GM12878 (cell line): ENCODE results near the gene SRCAP. TPM values are rescaled to one million over a fixed set of nuclear protein-coding genes. Genes with fewer than 3 reads are reported as not detected.

Source experiments
- ATAC-seq: fragments of 200-7000 bp; cut with Tn5 transposase; 3 replicates; pipeline ENCODE4 v1.9.1; 2020; ENCODE audit warnings: mild to moderate bottlenecking, moderate library complexity
- BruUV-seq: library from RNA; stranded (reverse); fragments of 400-500 nt; replicated peaks from 2 replicates; lab custom pipeline; 2021; lab: Mats Ljungman, UMichigan
- CTCF ChIA-PET: fragments of 300-600 bp; sonication (Branson Sonifier 250); formaldehyde crosslinking; extraction: SDS; loops from one replicate; lab custom pipeline; 2021; ENCODE audit warnings: inconsistent platforms; lab: Yijun Ruan, JAX
- POLR2A ChIA-PET: fragments of 350-600 bp; formaldehyde crosslinking; extraction: SDS; loops from one replicate; lab custom pipeline; 2021; ENCODE audit warnings: inconsistent platforms; lab: Charles Lee
- RAD21 ChIA-PET: fragments of 300-600 bp; sonication (Branson Sonifier 250); formaldehyde crosslinking; loops from one replicate; lab custom pipeline; 2023; ENCODE audit warnings: antibody characterized with exemption; ENCODE audit not compliant: unreplicated experiment; lab: Charles Lee
- SMC1A ChIA-PET: fragments of 300-600 bp; sonication (Branson Sonifier 250); formaldehyde crosslinking; loops from one replicate; lab custom pipeline; 2023; ENCODE audit not compliant: unreplicated experiment, uncharacterized antibody; lab: Charles Lee
- DNase-seq: peaks from one replicate; pipeline ENCODE4 v3.0.0-alpha.2; 2011; ENCODE audit warnings: low read depth, low spot score
- FAIRE-seq: peaks from 3 replicates; lab custom pipeline; 2011; peaks lifted over from hg19 to GRCh38; lab: Jason Lieb, UNC
- H2AFZ ChIP-seq: 2 replicates; pipeline ENCODE4 v1.6.0; 2011; ENCODE audit warnings: low read depth, low read length, control low read depth; ENCODE audit not compliant: control insufficient read depth
- H3K27ac ChIP-seq: 2 replicates; pipeline ENCODE4 v1.5.1; 2011; ENCODE audit warnings: control low read depth; ENCODE audit not compliant: control insufficient read depth, insufficient read depth
- H3K27me3 ChIP-seq, 2 experiments: replicated peaks in 1 of 2; 2 replicates each; pipeline versions ENCODE4 v1.6.0 to v1.6.1; 2011; ENCODE audit warnings: low read length in 1 of 2; ENCODE audit not compliant: control insufficient read depth in 2 of 2, insufficient read depth in 2 of 2
- H3K36me3 ChIP-seq, 2 experiments: 2 replicates each; pipeline ENCODE4 v1.5.1; 2011; ENCODE audit warnings: low read length in 1 of 2; ENCODE audit not compliant: control insufficient read depth in 2 of 2, insufficient read depth in 2 of 2
- H3K4me1 ChIP-seq: 2 replicates; pipeline ENCODE4 v1.6.1; 2011; ENCODE audit warnings: mild to moderate bottlenecking, low read length, moderate library complexity, mixed read lengths; ENCODE audit not compliant: control insufficient read depth, insufficient read depth
- H3K4me2 ChIP-seq: 2 replicates; pipeline ENCODE4 v1.6.0; 2011; ENCODE audit warnings: control low read depth; ENCODE audit not compliant: control insufficient read depth, insufficient read depth
- H3K4me3 ChIP-seq: fragments of 200-600 bp; sonication (generic); 2 replicates; pipeline ENCODE4 v1.5.1; 2016
- H3K79me2 ChIP-seq: 2 replicates; pipeline ENCODE4 v1.6.0; 2011; ENCODE audit warnings: low read length; ENCODE audit not compliant: control insufficient read depth, insufficient read depth
- H3K9ac ChIP-seq: 2 replicates; pipeline ENCODE4 v1.8.0; 2011; ENCODE audit warnings: low read length, control low read depth, mixed read lengths; ENCODE audit not compliant: control insufficient read depth, insufficient read depth
- H3K9me3 ChIP-seq: replicated peaks from 3 replicates; pipeline ENCODE4 v1.5.1; 2011; ENCODE audit warnings: mild to moderate bottlenecking, low read length; ENCODE audit not compliant: control insufficient read depth, insufficient read depth
- H4K20me1 ChIP-seq: 2 replicates; pipeline ENCODE4 v1.6.0; 2011; ENCODE audit not compliant: control insufficient read depth, insufficient read depth
- BACH1 ChIP-seq: fragments of 450-650 bp; IDR thresholded peaks from 2 replicates; pipeline ENCODE4 v1.6.1; 2017; ENCODE audit warnings: mild to moderate bottlenecking, borderline replicate concordance
- BMI1 ChIP-seq: fragments of 450-650 bp; IDR thresholded peaks from 2 replicates; pipeline ENCODE4 v1.6.1; 2016; ENCODE audit warnings: mild to moderate bottlenecking, moderate library complexity, borderline replicate concordance
- CHD1 ChIP-seq: IDR thresholded peaks from 2 replicates; pipeline ENCODE4 v1.6.1; 2012; ENCODE audit warnings: low read depth, low read length, improper control_type of control experiment
- GATAD2B ChIP-seq: fragments of 450-650 bp; conservative IDR thresholded peaks from 2 replicates; pipeline ENCODE4 v1.6.1; 2017; ENCODE audit warnings: low read depth, mild to moderate bottlenecking, moderate library complexity
- IKZF1 ChIP-seq: fragments of 450-650 bp; conservative IDR thresholded peaks from 2 replicates; pipeline ENCODE4 v1.6.1; 2017; ENCODE audit warnings: antibody characterized with exemption, mild to moderate bottlenecking
- IKZF2 ChIP-seq, 2 experiments: fragments of 450-650 bp; IDR thresholded peaks; 2 replicates each; pipeline ENCODE4 v1.6.1; 2017; ENCODE audit warnings: mild to moderate bottlenecking in 2 of 2, moderate library complexity in 2 of 2
- MEF2A ChIP-seq: IDR thresholded peaks from 2 replicates; pipeline ENCODE4 v1.6.1; 2011; ENCODE audit warnings: low read depth, mild to moderate bottlenecking, low read length, moderate library complexity; ENCODE audit not compliant: insufficient read depth
- NFYB ChIP-seq: IDR thresholded peaks from 2 replicates; pipeline ENCODE4 v1.6.1; 2011; ENCODE audit warnings: low read depth, mild to moderate bottlenecking, low read length, improper control_type of control experiment, moderate library complexity; ENCODE audit not compliant: insufficient read depth
- POLR2A ChIP-seq: IDR thresholded peaks from 2 replicates; pipeline ENCODE4 v1.6.1; 2011; ENCODE audit warnings: low read depth, mild to moderate bottlenecking, low read length
- RBBP5 ChIP-seq: fragments of 200-600 bp; sonication (generic); conservative IDR thresholded peaks from 2 replicates; pipeline ENCODE4 v1.6.1; 2016
- SMAD1 ChIP-seq: fragments of 450-650 bp; IDR thresholded peaks from 2 replicates; pipeline ENCODE4 v1.6.1; 2018; ENCODE audit warnings: mild to moderate bottlenecking, low read depth; ENCODE audit not compliant: partially characterized antibody
- SP1 ChIP-seq: IDR thresholded peaks from one replicate; pipeline ENCODE4 v1.6.1; 2011; ENCODE audit warnings: low read depth, low read length
- ZZZ3 ChIP-seq: IDR thresholded peaks from 2 replicates; pipeline ENCODE4 v1.6.1; 2011; ENCODE audit warnings: low read depth; ENCODE audit not compliant: control insufficient read depth, insufficient read length
- WGBS: methylation state at CpG from one replicate; pipeline ENCODE4 v1.1.6; 2016; ENCODE audit warnings: low lambda C conversion rate; ENCODE audit not compliant: insufficient replicate concordance, insufficient coverage; ENCODE audit errors: missing lambda C conversion rate; 5-methylcytosine and 5-hydroxymethylcytosine counted together
- in situ Hi-C: fragments of 300-500 bp; cut with MboI; formaldehyde crosslinking; loops from 9 replicates; pipeline ENCODE4 v1.14.3; 2018; ENCODE audit warnings: mixed read lengths
- intact Hi-C: fragments of 100-400 bp; cut with micrococcal nuclease; formaldehyde crosslinking; loops from one replicate; pipeline ENCODE4 v1.14.2; 2022; ENCODE audit not compliant: unreplicated experiment
- polyA plus RNA-seq, 11 experiments: library from polyadenylated mRNA; depleted of rRNA in 4 of 11; unstranded in 6 of 11; stranded (reverse) in 5 of 11; fragments of >200 nt; fragmentation: Nextera tagmentation in 4 of 11; fragmentation: Illumina TruSeq in 1 of 11; extraction: Ambion mirVana in 4 of 11; extraction: Trizol in 1 of 11; gene quantifications; 1 replicate in 1 of 11; 2 replicates in 10 of 11; pipeline versions ENCODE4 v1.2.1 to v1.2.3, GENCODE V29; 2011 to 2016; ENCODE audit warnings: inconsistent platforms in 2 of 11, missing spikeins in 2 of 11, low read depth in 1 of 11
- total RNA-seq, 4 experiments: library from RNA; depleted of rRNA in 3 of 4; stranded (reverse); fragments of >200 nt in 3 of 4; fragmentation: Illumina TruSeq in 1 of 4; extraction: Trizol in 1 of 4; gene quantifications; 2 replicates each; pipeline versions ENCODE4 v1.2.1 to v1.2.3, GENCODE V29; 2013 to 2021
- TF ChIP-seq, protein P1 (sequence below): fragments of 450-650 bp; IDR thresholded peaks from 2 replicates; pipeline ENCODE4 v1.6.1; 2014; ENCODE audit warnings: mild to moderate bottlenecking
- TF ChIP-seq, protein P2 (sequence below): fragments of 450-650 bp; IDR thresholded peaks from 2 replicates; pipeline ENCODE4 v1.6.1; 2017; ENCODE audit warnings: low read depth, mild to moderate bottlenecking, moderate library complexity
- TF ChIP-seq, protein P3 (sequence below): IDR thresholded peaks from 2 replicates; pipeline ENCODE4 v1.6.1; 2012; ENCODE audit warnings: low read depth, low read length, improper control_type of control experiment
- TF ChIP-seq, protein P4 (sequence below): fragments of 450-650 bp; IDR thresholded peaks from 2 replicates; pipeline ENCODE4 v1.6.1; 2017; ENCODE audit warnings: mild to moderate bottlenecking, moderate library complexity

SRCAP gene
- total and polyA plus RNA-seq, 10 of the 15 experiments (the other 5 are each of a cell fraction or from before 2014, with no cell fraction given), result 0.24 to 58.4 (median 11.6) TPM

DNA sequence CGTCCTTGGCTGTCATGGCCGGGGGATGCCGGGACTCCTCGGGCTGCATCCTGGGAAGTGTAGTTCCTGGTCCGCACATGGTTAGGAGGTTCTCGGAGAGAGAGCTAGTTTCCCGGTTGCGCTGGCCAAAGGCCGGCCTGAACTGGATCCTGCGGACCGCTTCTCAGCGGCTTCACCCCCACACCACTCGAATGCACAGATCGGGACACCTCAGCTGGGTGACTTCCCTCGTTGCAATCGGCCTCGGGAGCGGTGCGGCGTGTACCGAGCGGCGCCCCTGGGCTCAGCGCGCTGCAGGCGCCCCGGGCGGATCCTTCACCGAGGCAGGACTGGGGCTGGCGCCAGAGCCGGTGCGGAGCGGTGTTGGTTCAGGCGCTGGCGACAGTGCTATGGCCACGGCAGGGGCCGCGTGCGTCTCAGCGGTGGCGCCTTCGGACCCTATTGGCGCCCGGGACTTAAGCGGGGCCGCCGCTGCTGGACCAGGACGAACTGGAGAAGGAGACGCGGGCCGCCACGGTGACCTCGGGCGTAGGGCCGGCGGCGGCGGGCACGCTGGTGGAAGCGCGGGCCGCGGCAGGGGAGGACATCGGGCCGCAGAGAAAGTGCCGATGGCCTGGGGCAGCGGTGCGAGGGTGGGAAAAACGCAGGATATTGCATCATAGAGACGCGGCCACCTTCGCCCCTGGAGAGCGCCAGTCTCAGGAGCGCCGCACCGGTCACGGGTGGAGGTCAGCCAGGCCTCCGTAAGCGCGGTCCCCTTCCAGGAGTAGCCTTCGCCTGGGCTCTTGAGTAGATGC is 76.6 kb downstream of the SRCAP start:
- ChIA-PET RAD21 (interaction anchor here (1.3 kb wide), 1 partner anchor 69 kb away, joined by 3 read pairs; no protein-coding TSS in a partner anchor), POLR2A (interaction anchor here (0.6 to 1.9 kb wide), 4 partner anchors 13 to 70 kb away, joined by 3 to 7 read pairs (median 3); partner anchors contain the start of gene PHKG2), CTCF (interaction anchor here (1.1 kb wide), 1 partner anchor 39 kb away, joined by 3 read pairs; no protein-coding TSS in a partner anchor), SMC1A (no interaction called here)
- Histone ChIP-seq H3K27ac (peak overlapping the region; percentile 69), H3K36me3 (peaks cover under 1 to 13% of the 10 kb centered on the region in 2 experiments; a peak in 3 of 4 replicates), H3K27me3 (no peaks in the 10 kb centered on the region), H4K20me1 (no peaks in the 10 kb centered on the region), H3K4me3 (peak overlapping the region; percentile 78), H3K9me3 (no peaks in the 10 kb centered on the region), H3K4me2 (peak overlapping the region; percentile 87), H2AFZ (peak overlapping the region; percentile 54), H3K4me1 (no peaks in the 10 kb centered on the region), H3K9ac (peak overlapping the region; percentile 84), H3K79me2 (peaks cover 2% of the 10 kb centered on the region; the same call in 1 of the 2 replicates)
- no TSS peak for BruUV-seq
- WGBS, result 3% methylated on average over 79 of the region's 81 CpGs
- peak; percentile 78 for FAIRE-seq
- no peak for DNase-seq
- ATAC-seq, result peak; percentile 91
- in situ Hi-C loops, result no loop called here
- intact Hi-C loops, result loop anchor here (2.0 kb wide), 1 partner anchor 147 kb away; the partner anchor contains the start of gene FBXL19
- TF ChIP-seq NFYB (no peak), MEF2A (no peak), POLR2A (peak; percentile 86), BMI1 (no peak), SP1 (no peak), ZZZ3 (no peak), RBBP5 (no peak), IKZF2 (IDR thresholded peaks at IDR 0.05) (no peak), BACH1 (0 out of 2 replicates have a peak, but pooled peaks have one; percentile 24), IKZF1 (peak; percentile 70), CHD1 (no peak), SMAD1 (no peak), GATAD2B (peak; percentile 34; the same call in 1 of the 2 replicates)
- TF ChIP-seq, protein P1, sequence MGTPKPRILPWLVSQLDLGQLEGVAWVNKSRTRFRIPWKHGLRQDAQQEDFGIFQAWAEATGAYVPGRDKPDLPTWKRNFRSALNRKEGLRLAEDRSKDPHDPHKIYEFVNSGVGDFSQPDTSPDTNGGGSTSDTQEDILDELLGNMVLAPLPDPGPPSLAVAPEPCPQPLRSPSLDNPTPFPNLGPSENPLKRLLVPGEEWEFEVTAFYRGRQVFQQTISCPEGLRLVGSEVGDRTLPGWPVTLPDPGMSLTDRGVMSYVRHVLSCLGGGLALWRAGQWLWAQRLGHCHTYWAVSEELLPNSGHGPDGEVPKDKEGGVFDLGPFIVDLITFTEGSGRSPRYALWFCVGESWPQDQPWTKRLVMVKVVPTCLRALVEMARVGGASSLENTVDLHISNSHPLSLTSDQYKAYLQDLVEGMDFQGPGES, result no peak
- TF ChIP-seq, protein P2, sequence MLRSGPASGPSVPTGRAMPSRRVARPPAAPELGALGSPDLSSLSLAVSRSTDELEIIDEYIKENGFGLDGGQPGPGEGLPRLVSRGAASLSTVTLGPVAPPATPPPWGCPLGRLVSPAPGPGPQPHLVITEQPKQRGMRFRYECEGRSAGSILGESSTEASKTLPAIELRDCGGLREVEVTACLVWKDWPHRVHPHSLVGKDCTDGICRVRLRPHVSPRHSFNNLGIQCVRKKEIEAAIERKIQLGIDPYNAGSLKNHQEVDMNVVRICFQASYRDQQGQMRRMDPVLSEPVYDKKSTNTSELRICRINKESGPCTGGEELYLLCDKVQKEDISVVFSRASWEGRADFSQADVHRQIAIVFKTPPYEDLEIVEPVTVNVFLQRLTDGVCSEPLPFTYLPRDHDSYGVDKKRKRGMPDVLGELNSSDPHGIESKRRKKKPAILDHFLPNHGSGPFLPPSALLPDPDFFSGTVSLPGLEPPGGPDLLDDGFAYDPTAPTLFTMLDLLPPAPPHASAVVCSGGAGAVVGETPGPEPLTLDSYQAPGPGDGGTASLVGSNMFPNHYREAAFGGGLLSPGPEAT, result no peak
- TF ChIP-seq, protein P3, sequence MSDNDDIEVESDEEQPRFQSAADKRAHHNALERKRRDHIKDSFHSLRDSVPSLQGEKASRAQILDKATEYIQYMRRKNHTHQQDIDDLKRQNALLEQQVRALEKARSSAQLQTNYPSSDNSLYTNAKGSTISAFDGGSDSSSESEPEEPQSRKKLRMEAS, result peak; percentile 61
- TF ChIP-seq, protein P4, sequence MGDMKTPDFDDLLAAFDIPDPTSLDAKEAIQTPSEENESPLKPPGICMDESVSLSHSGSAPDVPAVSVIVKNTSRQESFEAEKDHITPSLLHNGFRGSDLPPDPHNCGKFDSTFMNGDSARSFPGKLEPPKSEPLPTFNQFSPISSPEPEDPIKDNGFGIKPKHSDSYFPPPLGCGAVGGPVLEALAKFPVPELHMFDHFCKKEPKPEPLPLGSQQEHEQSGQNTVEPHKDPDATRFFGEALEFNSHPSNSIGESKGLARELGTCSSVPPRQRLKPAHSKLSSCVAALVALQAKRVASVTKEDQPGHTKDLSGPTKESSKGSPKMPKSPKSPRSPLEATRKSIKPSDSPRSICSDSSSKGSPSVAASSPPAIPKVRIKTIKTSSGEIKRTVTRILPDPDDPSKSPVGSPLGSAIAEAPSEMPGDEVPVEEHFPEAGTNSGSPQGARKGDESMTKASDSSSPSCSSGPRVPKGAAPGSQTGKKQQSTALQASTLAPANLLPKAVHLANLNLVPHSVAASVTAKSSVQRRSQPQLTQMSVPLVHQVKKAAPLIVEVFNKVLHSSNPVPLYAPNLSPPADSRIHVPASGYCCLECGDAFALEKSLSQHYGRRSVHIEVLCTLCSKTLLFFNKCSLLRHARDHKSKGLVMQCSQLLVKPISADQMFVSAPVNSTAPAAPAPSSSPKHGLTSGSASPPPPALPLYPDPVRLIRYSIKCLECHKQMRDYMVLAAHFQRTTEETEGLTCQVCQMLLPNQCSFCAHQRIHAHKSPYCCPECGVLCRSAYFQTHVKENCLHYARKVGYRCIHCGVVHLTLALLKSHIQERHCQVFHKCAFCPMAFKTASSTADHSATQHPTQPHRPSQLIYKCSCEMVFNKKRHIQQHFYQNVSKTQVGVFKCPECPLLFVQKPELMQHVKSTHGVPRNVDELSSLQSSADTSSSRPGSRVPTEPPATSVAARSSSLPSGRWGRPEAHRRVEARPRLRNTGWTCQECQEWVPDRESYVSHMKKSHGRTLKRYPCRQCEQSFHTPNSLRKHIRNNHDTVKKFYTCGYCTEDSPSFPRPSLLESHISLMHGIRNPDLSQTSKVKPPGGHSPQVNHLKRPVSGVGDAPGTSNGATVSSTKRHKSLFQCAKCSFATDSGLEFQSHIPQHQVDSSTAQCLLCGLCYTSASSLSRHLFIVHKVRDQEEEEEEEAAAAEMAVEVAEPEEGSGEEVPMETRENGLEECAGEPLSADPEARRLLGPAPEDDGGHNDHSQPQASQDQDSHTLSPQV, result no peak
